Psoas muscle (tissue), 8 donors: ENCODE measurements around the gene GOSR1. TPM values are rescaled to one million over a fixed set of nuclear protein-coding genes. Genes with fewer than 3 reads are reported as not detected.
"Not testable (repeated sequence)": the region's sequence is repeated elsewhere in the genome, so short reads cannot be mapped to it uniquely, and the experiment has no call there.

Source experiments
- ATAC-seq, 4 donors: fragments of 200-7000 bp; cut with Tn5 transposase; one replicate each; pipeline ENCODE4 v1.9.1; 2020; ENCODE audit warnings: moderate library complexity in 3 of 4, mild to moderate bottlenecking in 2 of 4
- DNase-seq, 2 donors: peaks; one replicate each; pipeline ENCODE4 v3.0.0-alpha.2; 2020
- H3K27ac ChIP-seq: fragments of 200-600 bp; one replicate; pipeline ENCODE4 v1.8.0; 2022
- H3K27me3 ChIP-seq, 3 donors: fragments of 200-600 bp in 1 of 3; one replicate each; pipeline versions ENCODE4 v1.6.1 to v1.8.0; 2013 to 2022; ENCODE audit warnings: low read length in 2 of 3, mild to moderate bottlenecking in 2 of 3, moderate library complexity in 1 of 3; ENCODE audit not compliant: insufficient read depth in 3 of 3
- H3K36me3 ChIP-seq, 2 donors: fragments of 200-600 bp in 1 of 2; one replicate each; pipeline versions ENCODE4 v1.6.1 to v1.8.0; 2013 to 2022; ENCODE audit warnings: low read depth in 1 of 2, mild to moderate bottlenecking in 1 of 2, moderate library complexity in 1 of 2; ENCODE audit not compliant: insufficient read depth in 1 of 2
- H3K4me1 ChIP-seq: fragments of 200-600 bp; one replicate; pipeline ENCODE4 v1.8.0; 2022
- H3K4me3 ChIP-seq: fragments of 200-600 bp; one replicate; pipeline ENCODE4 v1.8.0; 2022; ENCODE audit warnings: mild to moderate bottlenecking
- H3K9me3 ChIP-seq: fragments of 200-600 bp; one replicate; pipeline ENCODE4 v1.8.0; 2022
- CTCF ChIP-seq: fragments of 200-600 bp; IDR thresholded peaks from one replicate; pipeline ENCODE4 v1.8.0; 2022; ENCODE audit warnings: antibody characterized with exemption
- WGBS, 3 donors: extraction: QIAGEN DNeasy Blood & Tissue Kit; methylation state at CpG; one replicate each; pipeline versions ENCODE4 v1.1.6 to v1.1.7; 2013; 5-methylcytosine and 5-hydroxymethylcytosine counted together
- intact Hi-C, 2 donors: fragments of 100-400 bp; cut with DNase I; formaldehyde crosslinking; loops; one replicate each; pipeline versions ENCODE4 v1.11.0 to v1.14.2; 2022
- polyA plus RNA-seq, 3 donors: library from polyadenylated mRNA; stranded (reverse); fragments of 200-250 nt; gene quantifications; one replicate each; pipeline ENCODE4 v1.2.3, GENCODE V29; 2013
- total RNA-seq, 4 donors: library from RNA; stranded (reverse); fragmentation: NEBNext Ultra II Directional in 2 of 4; extraction: Animal tissue kit (Norgen Biotek cat#: 25700) in 2 of 4; gene quantifications; one replicate each; pipeline versions ENCODE4 v1.2.1 to v1.2.4, GENCODE V29; 2021 to 2023
- donor health status: healthy with polysubstance abuse.
- donor health status: DM: no; HTN: no; CAD: no; lungs with moderate emphysema.
- donor health status: Bipolar disorder and iron deficiency.
- donor health status: healthy.
- donor health status: DM: yes; HTN: yes; CAD: no.
- donor health status: DM: no; HTN: no; CAD: no.
- donor health status: DM: no; HTN: no; CAD: no.
- donor health status: DM: yes; HTN: yes; CAD: no.

GOSR1 gene
- total and polyA plus RNA-seq, 7 donors, result 10.0 to 38.2 (median 26.8) TPM

GRCh38 chr17:30545024-30545423 is 67.8 kb downstream of the GOSR1 start:
- DNase-seq, result no peak
- ATAC-seq, result no peak
- intact Hi-C loops, result no loop called here
- H3K4me3 ChIP-seq, result no peak overlapping the region
- H3K4me1 ChIP-seq, result no peaks in the 10 kb centered on the region
- H3K9me3 ChIP-seq, result no peaks in the 10 kb centered on the region
- H3K27ac ChIP-seq, result no peak overlapping the region
- no peak for TF ChIP-seq CTCF
- WGBS, 3 donors, result 88 to 94% (median 93%) methylated on average over 2 of the region's 2 CpGs
- no peaks in the 10 kb centered on the region for H3K27me3 ChIP-seq
- H3K36me3 ChIP-seq, result peaks cover 0 to 8% of the 10 kb centered on the region in 2 donors

- Histone ChIP-seq H3K4me1 (no peaks in the 10 kb centered on the region), H3K9me3 (no peaks in the 10 kb centered on the region), H3K27me3 (no peaks in the 10 kb centered on the region), H3K27ac (no peak overlapping the region), H3K36me3 (peaks cover 0 to 8% of the 10 kb centered on the region in 2 donors), H3K4me3 (no peak overlapping the region)
- DNase-seq, result no peak
- 90 to 95% (median 92%) methylated on average over 15 of the region's 15 CpGs for WGBS, 3 donors
- TF ChIP-seq CTCF, result no peak
- intact Hi-C loops, result no loop called here
- ATAC-seq, result no peak
Observed at GRCh38 chr17:30547778-30548573, 70.8 kb downstream of the GOSR1 start.

GRCh38 chr17:30549181-30549580 is 72.0 kb downstream of the GOSR1 start:
- H3K4me3 ChIP-seq, H3K27ac ChIP-seq, H3K27me3 ChIP-seq, intact Hi-C loops, H3K36me3 ChIP-seq, DNase-seq, H3K9me3 ChIP-seq, H3K4me1 ChIP-seq, ATAC-seq: not testable (repeated sequence)
- WGBS, 3 donors, result 87 to 94% (median 88%) methylated on average over 4 of the region's 4 CpGs

GRCh38 chr17:30549864-30550511 is 72.8 kb downstream of the GOSR1 start:
- intact Hi-C loops, result no loop called here
- 86 to 92% (median 89%) methylated on average over 15 of the region's 15 CpGs for WGBS, 3 donors
- Histone ChIP-seq H3K4me3 (no peak overlapping the region), H3K4me1 (no peaks in the 10 kb centered on the region), H3K36me3 (peaks cover 0 to 8% of the 10 kb centered on the region in 2 donors), H3K27me3 (no peaks in the 10 kb centered on the region), H3K9me3 (no peaks in the 10 kb centered on the region), H3K27ac (no peak overlapping the region)
- TF ChIP-seq CTCF, result no peak
- ATAC-seq, result no peak
- no peak for DNase-seq

- Histone ChIP-seq H3K36me3 (peaks cover 0 to 8% of the 10 kb centered on the region in 2 donors), H3K27me3 (no peaks in the 10 kb centered on the region), H3K27ac (no peak overlapping the region), H3K4me3 (no peak overlapping the region), H3K9me3 (no peaks in the 10 kb centered on the region), H3K4me1 (no peaks in the 10 kb centered on the region)
- WGBS, 3 donors, result 69 to 71% (median 70%) methylated on average over 10 of the region's 10 CpGs
- no peak for DNase-seq
- no peak for ATAC-seq
- intact Hi-C loops, result no loop called here
- no peak for TF ChIP-seq CTCF
Observed at GRCh38 chr17:30550512-30551273, 73.5 kb downstream of the GOSR1 start.

GRCh38 chr17:30551274-30551995 is 74.2 kb downstream of the GOSR1 start:
- ATAC-seq, DNase-seq, H3K9me3 ChIP-seq, H3K27ac ChIP-seq, intact Hi-C loops, H3K27me3 ChIP-seq, H3K4me3 ChIP-seq, H3K4me1 ChIP-seq, H3K36me3 ChIP-seq: not testable (repeated sequence)
- 75 to 81% (median 81%) methylated on average over 9 of the region's 9 CpGs for WGBS, 3 donors
